Panc1 (cell line): Measurements from ENCODE around the gene PNMA1. TPM values are rescaled to one million over a fixed set of nuclear protein-coding genes. Genes with fewer than 3 reads are reported as not detected.

Experiments
- ATAC-seq: fragments of 200-7000 bp; cut with Tn5 transposase; 2 replicates; pipeline ENCODE4 v1.9.1; 2020; ENCODE audit warnings: mild to moderate bottlenecking, moderate library complexity
- BruUV-seq: library from RNA; stranded (reverse); fragments of 400-500 nt; replicated peaks from 2 replicates; lab custom pipeline; 2021; lab: Mats Ljungman, UMichigan
- CTCF ChIA-PET: fragments of 300-600 bp; sonication (Branson Sonifier 250); formaldehyde crosslinking; loops from one replicate; lab custom pipeline; 2022; ENCODE audit warnings: antibody characterized with exemption; lab: Charles Lee
- POLR2A ChIA-PET: fragments of 300-600 bp; sonication (Branson Sonifier 250); formaldehyde crosslinking; loops from one replicate; lab custom pipeline; 2022; ENCODE audit warnings: antibody characterized with exemption; lab: Charles Lee
- DNase-seq: peaks from one replicate; pipeline ENCODE4 v3.0.0-alpha.2; 2010; ENCODE audit warnings: low read depth, low spot score
- H3K27ac ChIP-seq: 2 replicates; pipeline ENCODE4 v1.5.1; 2011; ENCODE audit warnings: mild to moderate bottlenecking, low read length, inconsistent platforms
- H3K27me3 ChIP-seq: fragments of 200-500 bp; sonication (Bioruptor generic); 2 replicates; pipeline ENCODE4 v1.6.0; 2014; ENCODE audit warnings: low read length, inconsistent platforms; ENCODE audit not compliant: control insufficient read depth, insufficient read depth
- H3K36me3 ChIP-seq: fragments of 200-500 bp; sonication (Bioruptor generic); 2 replicates; pipeline ENCODE4 v1.5.1; 2014; ENCODE audit warnings: inconsistent platforms, mild to moderate bottlenecking, low read length, moderate library complexity; ENCODE audit not compliant: control insufficient read depth, insufficient read depth
- H3K4me1 ChIP-seq: 2 replicates; pipeline ENCODE4 v1.5.1; 2011; ENCODE audit warnings: inconsistent platforms, mild to moderate bottlenecking, low read length, moderate library complexity; ENCODE audit not compliant: control insufficient read depth, insufficient read depth
- H3K4me3 ChIP-seq, 2 experiments: 2 replicates each; pipeline ENCODE4 v1.5.1; 2011 to 2012; ENCODE audit warnings: low read depth in 2 of 2, low read length in 2 of 2, mild to moderate bottlenecking in 2 of 2, inconsistent platforms in 1 of 2, moderate library complexity in 1 of 2
- H3K9me3 ChIP-seq: fragments of 200-500 bp; sonication (Bioruptor generic); 2 replicates; pipeline ENCODE4 v1.5.1; 2014; ENCODE audit warnings: low read depth, mild to moderate bottlenecking, inconsistent platforms, low read length, moderate library complexity; ENCODE audit not compliant: control insufficient read depth, insufficient read depth
- POLR2AphosphoS5 ChIP-seq: IDR thresholded peaks from 2 replicates; pipeline ENCODE4 v1.6.1; 2012; ENCODE audit warnings: mild to moderate bottlenecking, low read depth, low read length, moderate library complexity
- SIN3A ChIP-seq: IDR thresholded peaks from 2 replicates; pipeline ENCODE4 v1.6.1; 2012; ENCODE audit warnings: low read depth, mild to moderate bottlenecking, low read length, moderate library complexity, borderline replicate concordance; ENCODE audit not compliant: insufficient read depth
- TCF7L2 ChIP-seq: IDR thresholded peaks from 2 replicates; pipeline ENCODE4 v1.6.1; 2011; ENCODE audit warnings: mild to moderate bottlenecking, low read depth, low read length, inconsistent platforms
- in situ Hi-C: cut with HindIII; loops from 2 replicates; pipeline ENCODE4 v1.10.0; 2016; ENCODE audit warnings: low sequenced_read_pairs, low pct_unique_long_range_greater_than_20kb
- intact Hi-C: fragments of 100-400 bp; cut with micrococcal nuclease; formaldehyde crosslinking; loops from one replicate; pipeline ENCODE4 v1.10.0; 2022; ENCODE audit not compliant: unreplicated experiment
- total RNA-seq: library from RNA; stranded (reverse); gene quantifications from one replicate; pipeline ENCODE4 v1.2.1, GENCODE V29; 2021; ENCODE audit not compliant: unreplicated experiment
- TF ChIP-seq, protein P1 (sequence below), 2 experiments: IDR thresholded peaks; 2 replicates each; pipeline ENCODE4 v1.6.1; 2011 to 2012; ENCODE audit warnings: low read depth in 2 of 2, control low read depth in 1 of 2, low read length in 1 of 2, mild to moderate bottlenecking in 1 of 2, moderate library complexity in 1 of 2; ENCODE audit not compliant: insufficient read depth in 1 of 2
- TF ChIP-seq, protein P2 (sequence below): fragments of 450-650 bp; IDR thresholded peaks from 2 replicates; pipeline ENCODE4 v1.5.1; 2017; ENCODE audit warnings: mild to moderate bottlenecking

PNMA1 gene
- total RNA-seq, 1 experiment from 2014 or later = 49.7 TPM

DNA sequence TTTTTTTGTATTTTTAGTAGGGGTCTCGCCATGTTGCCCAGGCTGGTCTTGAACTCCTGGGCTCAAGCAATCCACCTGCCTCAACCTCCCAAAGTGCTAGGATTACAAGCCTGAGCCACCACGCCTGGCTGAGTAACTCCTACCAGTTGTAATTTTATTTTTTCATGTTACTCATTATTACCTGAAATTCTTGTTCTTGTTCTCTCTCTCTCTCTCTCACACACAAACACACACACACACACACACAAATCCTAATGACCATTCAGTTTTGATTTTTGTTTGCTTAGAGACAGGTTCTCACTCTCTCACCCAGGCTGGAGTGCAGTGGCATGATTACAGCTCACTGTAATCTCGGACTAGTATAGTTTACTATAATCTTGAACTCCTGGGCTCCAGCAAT lies 39.2 kb downstream of the PNMA1 start:
- no peak overlapping the region for H3K4me3 ChIP-seq
- H3K36me3 ChIP-seq = no peaks in the 10 kb centered on the region; the same call in 1 of the 2 replicates
- ATAC-seq (no peak), DNase-seq (no peak)
- no peak overlapping the region for H3K27ac ChIP-seq
- H3K9me3 ChIP-seq = no peaks in the 10 kb centered on the region
- TF ChIP-seq TCF7L2 (no peak), SIN3A (no peak), POLR2AphosphoS5 (no peak)
- TF ChIP-seq, protein P1, sequence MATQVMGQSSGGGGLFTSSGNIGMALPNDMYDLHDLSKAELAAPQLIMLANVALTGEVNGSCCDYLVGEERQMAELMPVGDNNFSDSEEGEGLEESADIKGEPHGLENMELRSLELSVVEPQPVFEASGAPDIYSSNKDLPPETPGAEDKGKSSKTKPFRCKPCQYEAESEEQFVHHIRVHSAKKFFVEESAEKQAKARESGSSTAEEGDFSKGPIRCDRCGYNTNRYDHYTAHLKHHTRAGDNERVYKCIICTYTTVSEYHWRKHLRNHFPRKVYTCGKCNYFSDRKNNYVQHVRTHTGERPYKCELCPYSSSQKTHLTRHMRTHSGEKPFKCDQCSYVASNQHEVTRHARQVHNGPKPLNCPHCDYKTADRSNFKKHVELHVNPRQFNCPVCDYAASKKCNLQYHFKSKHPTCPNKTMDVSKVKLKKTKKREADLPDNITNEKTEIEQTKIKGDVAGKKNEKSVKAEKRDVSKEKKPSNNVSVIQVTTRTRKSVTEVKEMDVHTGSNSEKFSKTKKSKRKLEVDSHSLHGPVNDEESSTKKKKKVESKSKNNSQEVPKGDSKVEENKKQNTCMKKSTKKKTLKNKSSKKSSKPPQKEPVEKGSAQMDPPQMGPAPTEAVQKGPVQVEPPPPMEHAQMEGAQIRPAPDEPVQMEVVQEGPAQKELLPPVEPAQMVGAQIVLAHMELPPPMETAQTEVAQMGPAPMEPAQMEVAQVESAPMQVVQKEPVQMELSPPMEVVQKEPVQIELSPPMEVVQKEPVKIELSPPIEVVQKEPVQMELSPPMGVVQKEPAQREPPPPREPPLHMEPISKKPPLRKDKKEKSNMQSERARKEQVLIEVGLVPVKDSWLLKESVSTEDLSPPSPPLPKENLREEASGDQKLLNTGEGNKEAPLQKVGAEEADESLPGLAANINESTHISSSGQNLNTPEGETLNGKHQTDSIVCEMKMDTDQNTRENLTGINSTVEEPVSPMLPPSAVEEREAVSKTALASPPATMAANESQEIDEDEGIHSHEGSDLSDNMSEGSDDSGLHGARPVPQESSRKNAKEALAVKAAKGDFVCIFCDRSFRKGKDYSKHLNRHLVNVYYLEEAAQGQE (IDR thresholded peaks at IDR 0.05; ENCODE audit: insufficient read depth in 1 of 2, low read depth in 2 of 2, low read length in 1 of 2) = no peak
- TF ChIP-seq, protein P2, sequence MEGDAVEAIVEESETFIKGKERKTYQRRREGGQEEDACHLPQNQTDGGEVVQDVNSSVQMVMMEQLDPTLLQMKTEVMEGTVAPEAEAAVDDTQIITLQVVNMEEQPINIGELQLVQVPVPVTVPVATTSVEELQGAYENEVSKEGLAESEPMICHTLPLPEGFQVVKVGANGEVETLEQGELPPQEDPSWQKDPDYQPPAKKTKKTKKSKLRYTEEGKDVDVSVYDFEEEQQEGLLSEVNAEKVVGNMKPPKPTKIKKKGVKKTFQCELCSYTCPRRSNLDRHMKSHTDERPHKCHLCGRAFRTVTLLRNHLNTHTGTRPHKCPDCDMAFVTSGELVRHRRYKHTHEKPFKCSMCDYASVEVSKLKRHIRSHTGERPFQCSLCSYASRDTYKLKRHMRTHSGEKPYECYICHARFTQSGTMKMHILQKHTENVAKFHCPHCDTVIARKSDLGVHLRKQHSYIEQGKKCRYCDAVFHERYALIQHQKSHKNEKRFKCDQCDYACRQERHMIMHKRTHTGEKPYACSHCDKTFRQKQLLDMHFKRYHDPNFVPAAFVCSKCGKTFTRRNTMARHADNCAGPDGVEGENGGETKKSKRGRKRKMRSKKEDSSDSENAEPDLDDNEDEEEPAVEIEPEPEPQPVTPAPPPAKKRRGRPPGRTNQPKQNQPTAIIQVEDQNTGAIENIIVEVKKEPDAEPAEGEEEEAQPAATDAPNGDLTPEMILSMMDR = no peak
- ChIA-PET CTCF (no interaction called here), POLR2A (no interaction called here)
- no peaks in the 10 kb centered on the region for H3K27me3 ChIP-seq
- in situ Hi-C loops = no loop called here
- no TSS peak for BruUV-seq
- no peaks in the 10 kb centered on the region for H3K4me1 ChIP-seq
- intact Hi-C loops = no loop called here

DNA sequence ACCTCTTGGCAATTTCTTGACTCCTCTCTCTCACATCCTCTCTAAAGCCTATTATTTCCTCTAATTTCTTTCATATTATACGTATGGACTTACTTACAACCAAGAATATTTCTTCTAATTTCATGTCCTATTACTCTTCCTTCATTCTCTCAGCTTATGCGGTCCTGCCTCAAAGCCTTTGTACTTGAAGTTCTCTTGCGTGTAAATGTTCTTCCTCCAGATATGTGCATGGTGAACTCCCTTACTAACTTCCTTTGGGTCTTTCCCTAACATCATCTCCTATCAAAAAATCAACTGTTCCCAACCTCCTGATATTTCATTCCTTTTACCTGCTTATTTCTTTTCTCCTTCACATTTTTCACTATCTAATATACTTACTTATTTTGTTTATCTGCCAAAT lies 46.3 kb downstream of the PNMA1 start:
- Histone ChIP-seq H3K36me3 (no peaks in the 10 kb centered on the region; the same call in 1 of the 2 replicates), H3K27ac (no peak overlapping the region), H3K27me3 (no peaks in the 10 kb centered on the region), H3K4me1 (no peaks in the 10 kb centered on the region), H3K9me3 (no peaks in the 10 kb centered on the region), H3K4me3 (no peak overlapping the region)
- POLR2A ChIA-PET = no interaction called here
- no TSS peak for BruUV-seq
- TF ChIP-seq SIN3A = no peak
- TF ChIP-seq, protein P1 (IDR thresholded peaks at IDR 0.05; ENCODE audit: insufficient read depth in 1 of 2, low read depth in 2 of 2, low read length in 1 of 2) = no peak
- no peak for TF ChIP-seq TCF7L2
- no peak for TF ChIP-seq POLR2AphosphoS5
- TF ChIP-seq, protein P2 = no peak
- no peak for DNase-seq
- no peak for ATAC-seq
- in situ Hi-C loops = no loop called here
- CTCF ChIA-PET = no interaction called here
- intact Hi-C loops = no loop called here
